Choroid plexus epithelial cell (primary cell): ENCODE measurements around the gene CLDN14.
A peak's percentile ranks its signal among the peaks of the same experiment; 100 is the strongest.

Experiments used
- DNase-seq: peaks from one replicate; pipeline ENCODE4 v3.0.0-alpha.2; 2010; ENCODE audit warnings: low read depth
- H3K4me3 ChIP-seq: 2 replicates; pipeline ENCODE4 v1.5.1; 2011; ENCODE audit warnings: low read depth, mild to moderate bottlenecking, control low read depth, low read length, moderate library complexity
- TF ChIP-seq, protein P1 (sequence below): conservative IDR thresholded peaks from 2 replicates; pipeline ENCODE4 v1.5.1; 2011; ENCODE audit warnings: low read depth, mild to moderate bottlenecking, control low read depth, inconsistent platforms, low read length, moderate library complexity

Gene CLDN14, protein sequence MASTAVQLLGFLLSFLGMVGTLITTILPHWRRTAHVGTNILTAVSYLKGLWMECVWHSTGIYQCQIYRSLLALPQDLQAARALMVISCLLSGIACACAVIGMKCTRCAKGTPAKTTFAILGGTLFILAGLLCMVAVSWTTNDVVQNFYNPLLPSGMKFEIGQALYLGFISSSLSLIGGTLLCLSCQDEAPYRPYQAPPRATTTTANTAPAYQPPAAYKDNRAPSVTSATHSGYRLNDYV

DNA sequence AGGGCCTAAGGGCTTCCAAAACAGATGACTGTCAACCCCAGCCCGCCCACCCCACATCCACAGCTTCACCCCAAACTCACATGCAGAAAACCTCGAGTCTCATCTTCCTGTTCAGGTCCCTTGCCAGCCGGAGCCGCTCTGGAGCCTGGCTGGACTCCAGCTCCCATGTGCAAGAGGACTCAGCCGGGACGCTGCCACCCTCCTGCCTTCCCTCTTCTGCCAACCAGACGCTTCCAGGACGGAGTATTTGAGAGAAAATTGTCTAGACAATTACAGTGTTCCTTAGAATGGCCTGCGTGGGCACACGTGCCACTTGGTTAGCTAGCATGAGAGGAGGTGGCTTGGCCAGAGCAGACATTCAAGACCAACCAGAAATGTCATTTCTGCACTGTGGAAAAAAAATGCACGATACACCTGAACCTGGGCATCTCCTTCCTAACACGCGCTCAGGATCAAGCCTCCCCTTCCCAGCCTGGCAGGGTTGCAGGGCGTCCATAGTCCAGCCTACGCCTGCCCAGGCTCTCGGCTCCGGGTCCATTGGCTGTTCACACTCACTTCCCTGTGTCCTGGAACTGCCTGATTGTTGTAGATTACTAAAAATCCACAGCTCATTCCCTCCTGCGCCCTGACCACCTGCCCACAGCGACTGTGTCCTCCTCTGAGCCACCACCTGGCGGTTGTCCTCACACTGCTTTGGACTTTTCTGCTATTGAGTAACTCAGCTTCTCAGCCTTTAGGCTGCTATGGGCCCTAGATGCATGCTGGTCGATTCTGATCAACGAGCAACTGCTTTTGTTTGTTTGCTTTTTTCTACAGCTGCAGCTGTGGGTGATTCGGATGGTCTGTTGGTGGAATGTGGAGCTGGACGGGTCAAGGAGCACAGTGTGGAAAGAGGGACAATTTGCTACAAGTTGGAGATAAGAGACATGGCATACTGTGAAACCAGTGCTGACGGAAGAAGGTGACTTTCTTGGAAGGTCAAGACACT, at the start of gene CLDN14:
Gene CLDN14 (minus strand): TSS at position 708 of the 988 bp plus-strand sequence. CDS start 18,427 bp downstream, outside the sequence.
- H3K4me3 ChIP-seq, result no peak within 1 kb of the TSS
- TF ChIP-seq, protein P1, sequence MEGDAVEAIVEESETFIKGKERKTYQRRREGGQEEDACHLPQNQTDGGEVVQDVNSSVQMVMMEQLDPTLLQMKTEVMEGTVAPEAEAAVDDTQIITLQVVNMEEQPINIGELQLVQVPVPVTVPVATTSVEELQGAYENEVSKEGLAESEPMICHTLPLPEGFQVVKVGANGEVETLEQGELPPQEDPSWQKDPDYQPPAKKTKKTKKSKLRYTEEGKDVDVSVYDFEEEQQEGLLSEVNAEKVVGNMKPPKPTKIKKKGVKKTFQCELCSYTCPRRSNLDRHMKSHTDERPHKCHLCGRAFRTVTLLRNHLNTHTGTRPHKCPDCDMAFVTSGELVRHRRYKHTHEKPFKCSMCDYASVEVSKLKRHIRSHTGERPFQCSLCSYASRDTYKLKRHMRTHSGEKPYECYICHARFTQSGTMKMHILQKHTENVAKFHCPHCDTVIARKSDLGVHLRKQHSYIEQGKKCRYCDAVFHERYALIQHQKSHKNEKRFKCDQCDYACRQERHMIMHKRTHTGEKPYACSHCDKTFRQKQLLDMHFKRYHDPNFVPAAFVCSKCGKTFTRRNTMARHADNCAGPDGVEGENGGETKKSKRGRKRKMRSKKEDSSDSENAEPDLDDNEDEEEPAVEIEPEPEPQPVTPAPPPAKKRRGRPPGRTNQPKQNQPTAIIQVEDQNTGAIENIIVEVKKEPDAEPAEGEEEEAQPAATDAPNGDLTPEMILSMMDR, result no peak
- DNase-seq, result peak; percentile 44

DNA sequence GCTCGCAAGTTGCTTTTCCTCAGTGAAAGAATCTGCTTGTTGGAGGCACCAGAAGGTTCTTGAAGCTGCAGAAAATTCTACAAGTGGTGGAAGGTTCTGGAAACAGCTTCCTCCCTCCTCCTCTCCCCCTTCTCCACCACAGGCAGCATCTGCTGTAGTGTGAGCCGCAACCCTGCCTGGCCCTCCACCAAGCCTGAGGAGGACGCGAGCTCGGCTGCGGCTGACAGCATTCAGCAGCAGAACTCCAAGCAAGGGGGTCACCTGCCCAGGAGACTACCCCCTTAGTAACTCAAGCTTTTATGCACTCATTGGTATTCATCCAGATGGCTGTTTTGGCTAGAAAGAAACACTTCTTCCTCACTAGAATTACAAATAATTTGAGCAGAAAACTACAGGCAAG, 48.8 kb upstream of the CLDN14 start:
- TF ChIP-seq, protein P1, result no peak
- DNase-seq, result no peak
- H3K4me3 ChIP-seq, result no peak overlapping the region

DNA sequence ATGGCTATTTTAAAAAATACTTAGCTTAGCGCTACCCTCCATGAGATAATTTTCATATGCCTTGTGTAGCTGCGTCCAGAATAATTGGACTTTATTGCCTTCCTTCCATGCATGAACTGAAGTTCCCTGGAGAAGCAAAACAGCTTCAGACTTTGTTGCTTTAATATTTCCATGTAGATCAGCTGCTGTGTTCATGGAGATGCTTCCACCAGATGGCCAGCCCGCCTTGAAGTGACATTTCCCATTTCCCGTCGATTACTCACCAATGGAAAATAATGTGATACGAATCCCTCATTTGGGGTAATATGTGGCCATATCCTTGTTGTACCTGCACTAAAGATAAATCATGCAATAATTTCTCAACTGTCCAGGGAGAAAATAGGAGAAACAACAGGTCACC, 47.4 kb upstream of the CLDN14 start:
- no peak for DNase-seq
- no peak overlapping the region for H3K4me3 ChIP-seq
- TF ChIP-seq, protein P1, result no peak

DNA sequence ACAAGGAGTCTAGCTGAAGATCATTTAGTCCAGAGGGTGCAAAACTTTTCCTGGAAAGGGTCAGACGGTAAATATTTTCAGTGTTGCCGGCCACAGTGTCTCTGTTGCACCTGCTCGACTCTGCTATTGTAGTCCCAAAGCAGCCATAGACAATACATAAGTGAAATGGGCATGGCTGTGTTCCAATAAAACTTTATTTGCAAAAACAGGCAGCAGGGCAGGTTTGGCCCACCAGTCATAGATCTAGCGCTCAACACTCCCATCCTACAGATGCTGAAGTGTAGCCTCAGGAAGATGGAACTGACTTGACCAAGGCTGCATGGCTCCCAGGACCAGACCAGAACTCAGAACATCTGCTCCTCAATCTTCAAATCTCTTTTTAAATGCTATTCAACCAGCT, 46.2 kb upstream of the CLDN14 start:
- TF ChIP-seq, protein P1, result no peak
- no peak for DNase-seq
- no peak overlapping the region for H3K4me3 ChIP-seq

DNA sequence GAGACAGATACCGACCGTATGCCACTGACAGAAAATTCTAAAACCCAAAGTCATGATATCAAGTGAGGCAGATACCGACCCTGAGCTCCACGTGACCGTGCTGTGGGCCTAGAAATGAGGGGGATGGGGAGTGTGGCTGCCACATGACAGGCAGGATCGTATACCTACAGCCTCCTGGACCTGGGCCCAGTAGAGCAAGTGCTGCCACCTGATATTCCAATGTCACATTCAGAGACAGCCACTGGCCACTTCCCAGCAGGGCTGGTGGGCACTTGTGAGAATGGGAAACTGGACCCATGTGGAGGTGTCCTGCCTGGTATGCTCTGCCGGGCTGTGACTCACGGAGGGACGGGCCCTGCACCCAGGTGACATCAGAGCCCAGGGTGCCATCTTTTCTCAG, 44.6 kb upstream of the CLDN14 start:
- TF ChIP-seq, protein P1, result no peak
- DNase-seq, result no peak
- no peak overlapping the region for H3K4me3 ChIP-seq

DNA sequence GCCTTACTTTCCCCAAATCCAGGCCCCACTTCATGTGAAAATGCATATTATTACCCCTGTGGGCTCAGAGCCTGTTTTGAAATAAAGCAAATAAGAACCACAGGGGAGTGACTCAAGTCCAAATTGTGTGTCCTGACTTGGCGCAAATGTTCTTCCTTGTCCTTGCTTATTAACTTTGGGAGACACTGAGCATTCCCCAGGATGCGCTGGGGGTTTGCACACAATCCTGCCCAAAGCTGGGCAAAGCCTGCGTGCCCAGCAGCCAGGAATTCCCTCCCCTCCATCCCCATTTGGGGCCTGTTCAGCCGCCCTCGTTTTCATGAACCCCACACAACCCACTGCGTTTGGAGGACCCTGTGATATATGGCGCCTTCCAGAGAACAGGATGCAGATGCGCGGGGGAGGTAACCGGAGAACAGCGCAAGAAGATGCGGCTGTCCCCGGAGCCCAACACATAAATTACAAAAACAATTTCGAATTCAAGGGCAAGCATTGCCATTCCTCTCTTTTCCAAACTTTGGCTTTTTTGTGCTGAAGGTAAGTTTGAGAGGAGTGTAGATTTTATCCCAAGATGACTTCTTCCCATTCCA, 42.4 kb upstream of the CLDN14 start:
- TF ChIP-seq, protein P1, result no peak
- H3K4me3 ChIP-seq, result no peak overlapping the region
- DNase-seq, result no peak
